ENCODE data around the gene FOXI1.

The FOXI1 gene

GRCh38 chr5:170103447-170103846, 2.2 kb upstream of the FOXI1 start:
- no peaks in the 10 kb centered on the region for H3K4me1 ChIP-seq (ENCODE audit: insufficient read depth, low read length)
- H2AFZ ChIP-seq (ENCODE audit: low read depth, low read length): no peak overlapping the region
- H3K4me3 ChIP-seq (ENCODE audit: low read length): no peak overlapping the region
- no peaks in the 10 kb centered on the region for H3K27me3 ChIP-seq (ENCODE audit: insufficient read depth, low read length)
- H3K36me3 ChIP-seq (ENCODE audit: insufficient read depth, low read length): no peaks in the 10 kb centered on the region
- H3K9me3 ChIP-seq (ENCODE audit: low read length): no peaks in the 10 kb centered on the region

- no peak overlapping the region for H2AFZ ChIP-seq (ENCODE audit: low read depth, low read length)
- no peaks in the 10 kb centered on the region for H3K36me3 ChIP-seq (ENCODE audit: insufficient read depth, low read length)
- H3K4me1 ChIP-seq (ENCODE audit: insufficient read depth, low read length): no peaks in the 10 kb centered on the region
- H3K9me3 ChIP-seq (ENCODE audit: low read length): no peaks in the 10 kb centered on the region
- no peak overlapping the region for H3K4me3 ChIP-seq (ENCODE audit: low read length)
- H3K27me3 ChIP-seq (ENCODE audit: insufficient read depth, low read length): no peaks in the 10 kb centered on the region
Measured at GRCh38 chr5:170104299-170104698, 1.4 kb upstream of the FOXI1 start.

- Histone ChIP-seq H3K36me3 (ENCODE audit: insufficient read depth, low read length) (no peaks in the 10 kb centered on the region), H3K9me3 (ENCODE audit: low read length) (no peaks in the 10 kb centered on the region), H3K4me3 (ENCODE audit: low read length) (no peak overlapping the region), H3K27me3 (ENCODE audit: insufficient read depth, low read length) (no peaks in the 10 kb centered on the region), H2AFZ (ENCODE audit: low read depth, low read length) (no peak overlapping the region), H3K4me1 (ENCODE audit: insufficient read depth, low read length) (no peaks in the 10 kb centered on the region)
Measured at GRCh38 chr5:170104710-170105109, 987 bp upstream of the FOXI1 start.

- H3K36me3 ChIP-seq (ENCODE audit: insufficient read depth, low read length): no peaks in the 10 kb centered on the region
- H3K4me1 ChIP-seq (ENCODE audit: insufficient read depth, low read length): peaks cover under 1% of the 10 kb centered on the region
- no peak overlapping the region for H3K4me3 ChIP-seq (ENCODE audit: low read length)
- no peaks in the 10 kb centered on the region for H3K27me3 ChIP-seq (ENCODE audit: insufficient read depth, low read length)
- H2AFZ ChIP-seq (ENCODE audit: low read depth, low read length): no peak overlapping the region
- no peaks in the 10 kb centered on the region for H3K9me3 ChIP-seq (ENCODE audit: low read length)
Measured at GRCh38 chr5:170107674-170108073, 2.0 kb downstream of the FOXI1 start.

- Histone ChIP-seq H3K4me3 (ENCODE audit: low read length) (no peak overlapping the region), H3K4me1 (ENCODE audit: insufficient read depth, low read length) (peaks cover 2% of the 10 kb centered on the region), H3K36me3 (ENCODE audit: insufficient read depth, low read length) (no peaks in the 10 kb centered on the region), H3K9me3 (ENCODE audit: low read length) (no peaks in the 10 kb centered on the region), H2AFZ (ENCODE audit: low read depth, low read length) (no peak overlapping the region), H3K27me3 (ENCODE audit: insufficient read depth, low read length) (no peaks in the 10 kb centered on the region)
Measured at GRCh38 chr5:170108266-170108785, 2.6 kb downstream of the FOXI1 start.

GRCh38 chr5:170109059-170110031, 3.6 kb downstream of the FOXI1 start:
- H3K27me3 ChIP-seq (ENCODE audit: insufficient read depth, low read length): no peaks in the 10 kb centered on the region

GRCh38 chr5:170110403-170111087, 4.8 kb downstream of the FOXI1 start:
- no peaks in the 10 kb centered on the region for H3K9me3 ChIP-seq (ENCODE audit: low read length)
- no peak overlapping the region for H2AFZ ChIP-seq (ENCODE audit: low read depth, low read length)
- no peaks in the 10 kb centered on the region for H3K27me3 ChIP-seq (ENCODE audit: insufficient read depth, low read length)
- H3K36me3 ChIP-seq (ENCODE audit: insufficient read depth, low read length): no peaks in the 10 kb centered on the region
- no peak overlapping the region for H3K4me3 ChIP-seq (ENCODE audit: low read length)
- H3K4me1 ChIP-seq (ENCODE audit: insufficient read depth, low read length): peaks cover 2% of the 10 kb centered on the region

More at GRCh38 chr5:170109059-170110031, 3.6 kb downstream of the FOXI1 start:
- Histone ChIP-seq H3K4me3 (ENCODE audit: low read length) (no peak overlapping the region), H3K4me1 (ENCODE audit: insufficient read depth, low read length) (peaks cover 2% of the 10 kb centered on the region), H3K9me3 (ENCODE audit: low read length) (no peaks in the 10 kb centered on the region), H3K36me3 (ENCODE audit: insufficient read depth, low read length) (no peaks in the 10 kb centered on the region), H2AFZ (ENCODE audit: low read depth, low read length) (no peak overlapping the region)

- no peaks in the 10 kb centered on the region for H3K27me3 ChIP-seq (ENCODE audit: insufficient read depth, low read length)
- no peaks in the 10 kb centered on the region for H3K9me3 ChIP-seq (ENCODE audit: low read length)
- no peak overlapping the region for H3K4me3 ChIP-seq (ENCODE audit: low read length)
- no peak overlapping the region for H2AFZ ChIP-seq (ENCODE audit: low read depth, low read length)
- H3K4me1 ChIP-seq (ENCODE audit: insufficient read depth, low read length): peaks cover 2% of the 10 kb centered on the region
- no peaks in the 10 kb centered on the region for H3K36me3 ChIP-seq (ENCODE audit: insufficient read depth, low read length)
Measured at GRCh38 chr5:170111088-170111785, 5.5 kb downstream of the FOXI1 start.

GRCh38 chr5:170112876-170113521, 7.3 kb downstream of the FOXI1 start:
- H3K36me3 ChIP-seq (ENCODE audit: insufficient read depth, low read length): no peaks in the 10 kb centered on the region
- H3K27me3 ChIP-seq (ENCODE audit: insufficient read depth, low read length): no peaks in the 10 kb centered on the region
- H3K4me3 ChIP-seq (ENCODE audit: low read length): no peak overlapping the region
- H3K9me3 ChIP-seq (ENCODE audit: low read length): no peaks in the 10 kb centered on the region
- H3K4me1 ChIP-seq (ENCODE audit: insufficient read depth, low read length): peaks cover 2% of the 10 kb centered on the region
- H2AFZ ChIP-seq (ENCODE audit: low read depth, low read length): peak overlapping the region; percentile 14

- Histone ChIP-seq H3K9me3 (ENCODE audit: low read length) (no peaks in the 10 kb centered on the region), H3K36me3 (ENCODE audit: insufficient read depth, low read length) (no peaks in the 10 kb centered on the region), H3K27me3 (ENCODE audit: insufficient read depth, low read length) (no peaks in the 10 kb centered on the region), H3K4me1 (ENCODE audit: insufficient read depth, low read length) (peaks cover 2% of the 10 kb centered on the region), H2AFZ (ENCODE audit: low read depth, low read length) (peak overlapping the region; percentile 14), H3K4me3 (ENCODE audit: low read length) (no peak overlapping the region)
Measured at GRCh38 chr5:170113522-170113900, 7.8 kb downstream of the FOXI1 start.

GRCh38 chr5:170114271-170114670, 8.6 kb downstream of the FOXI1 start:
- Histone ChIP-seq H3K27me3 (ENCODE audit: insufficient read depth, low read length) (no peaks in the 10 kb centered on the region), H3K9me3 (ENCODE audit: low read length) (no peaks in the 10 kb centered on the region), H3K4me1 (ENCODE audit: insufficient read depth, low read length) (peaks cover 2% of the 10 kb centered on the region), H3K4me3 (ENCODE audit: low read length) (no peak overlapping the region), H3K36me3 (ENCODE audit: insufficient read depth, low read length) (no peaks in the 10 kb centered on the region), H2AFZ (ENCODE audit: low read depth, low read length) (no peak overlapping the region)

- H3K9me3 ChIP-seq (ENCODE audit: low read length): no peaks in the 10 kb centered on the region
- no peak overlapping the region for H2AFZ ChIP-seq (ENCODE audit: low read depth, low read length)
- H3K4me3 ChIP-seq (ENCODE audit: low read length): no peak overlapping the region
Measured at GRCh38 chr5:170115925-170116324, 10.2 kb downstream of the FOXI1 start.

More at GRCh38 chr5:170115925-170116324, 10.2 kb downstream of the FOXI1 start:
- Histone ChIP-seq H3K27me3 (ENCODE audit: insufficient read depth, low read length) (no peaks in the 10 kb centered on the region), H3K36me3 (ENCODE audit: insufficient read depth, low read length) (no peaks in the 10 kb centered on the region), H3K4me1 (ENCODE audit: insufficient read depth, low read length) (peaks cover 2% of the 10 kb centered on the region)

Measured in neuron (in vitro differentiated cells).